HG03575 (cell line): Measurements from ENCODE around the gene ANK3.
A peak's percentile ranks its signal among the peaks of the same experiment; 100 is the strongest.

ENCODE experiments used
- ATAC-seq: cut with Tn5 transposase; IDR thresholded peaks from one replicate; pipeline ENCODE4 v1.9.1; 2021; ENCODE audit not compliant: unreplicated experiment, insufficient number of reproducible peaks, low FRiP score; ENCODE audit errors: extremely low read depth

ANK3 gene

DNA sequence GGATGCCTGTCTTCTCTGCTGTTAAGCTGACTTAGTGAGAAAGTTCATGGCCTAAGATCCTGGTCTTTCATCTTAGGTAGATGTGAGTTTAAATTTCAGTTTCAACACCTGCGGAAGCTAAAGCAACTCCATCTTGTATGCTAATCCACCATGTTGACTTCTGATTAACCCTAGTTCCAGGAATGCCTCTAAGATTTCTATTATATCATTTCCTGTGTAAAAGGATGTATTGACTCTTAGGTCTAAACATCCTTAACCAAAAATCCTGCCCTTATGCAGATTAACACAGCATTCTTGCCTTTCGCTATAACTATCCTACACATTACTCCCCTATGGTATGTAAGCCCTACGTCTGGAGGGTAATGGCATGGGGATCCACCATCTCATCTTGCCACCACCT is 388.9 kb downstream of the ANK3 start:
- no peak for ATAC-seq

DNA sequence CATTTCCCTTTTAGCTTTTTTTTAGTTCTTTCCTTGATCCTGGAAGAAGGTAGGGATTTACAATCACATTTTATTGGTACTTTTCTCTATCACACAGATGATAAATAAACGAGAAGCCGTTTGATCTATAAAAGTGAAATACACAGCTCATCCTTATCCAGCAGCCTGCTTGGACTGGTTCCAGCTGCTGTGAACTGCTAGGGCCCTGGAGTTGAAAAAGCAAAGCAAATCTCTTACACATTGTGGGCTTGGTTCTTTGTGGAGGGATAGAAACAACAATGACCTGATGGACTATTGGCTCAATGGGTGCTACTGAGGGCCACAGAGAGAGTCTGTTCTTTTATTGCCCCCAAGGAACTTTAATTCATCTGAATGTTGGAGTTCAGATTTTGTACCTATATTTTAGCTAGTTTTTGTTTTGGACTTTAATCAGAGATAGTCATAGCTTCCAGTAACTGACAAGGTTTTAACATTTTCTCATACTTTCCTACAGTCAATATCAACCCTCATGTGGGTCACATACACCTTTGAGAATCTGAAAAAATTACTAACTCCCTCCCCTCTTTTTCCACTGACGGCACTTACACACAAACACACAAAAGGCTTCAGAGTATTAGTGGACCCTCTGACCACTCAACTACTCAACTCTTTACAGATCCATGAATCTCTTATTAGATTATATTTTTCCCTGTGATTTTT is 391.7 kb downstream of the ANK3 start:
- ATAC-seq = no peak

DNA sequence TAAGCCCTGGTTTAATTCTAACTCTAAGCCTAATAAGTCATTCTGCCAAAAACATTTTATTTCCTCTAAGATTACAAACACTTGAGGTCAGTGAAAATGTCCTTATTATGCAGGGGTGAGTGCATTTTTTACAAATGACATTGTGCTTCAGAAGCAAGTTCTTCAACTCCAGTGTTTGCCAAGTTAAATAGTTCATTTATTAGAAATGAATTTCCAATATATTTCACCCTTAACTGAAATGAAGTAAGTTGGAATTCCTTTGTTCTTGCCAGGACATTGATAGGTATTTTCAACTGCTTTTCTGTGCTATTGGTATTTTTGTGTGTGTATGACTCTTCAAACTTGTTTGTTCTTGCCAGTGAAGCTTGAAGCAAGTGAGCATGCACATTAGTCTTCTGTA is 393.8 kb downstream of the ANK3 start:
- no peak for ATAC-seq

DNA sequence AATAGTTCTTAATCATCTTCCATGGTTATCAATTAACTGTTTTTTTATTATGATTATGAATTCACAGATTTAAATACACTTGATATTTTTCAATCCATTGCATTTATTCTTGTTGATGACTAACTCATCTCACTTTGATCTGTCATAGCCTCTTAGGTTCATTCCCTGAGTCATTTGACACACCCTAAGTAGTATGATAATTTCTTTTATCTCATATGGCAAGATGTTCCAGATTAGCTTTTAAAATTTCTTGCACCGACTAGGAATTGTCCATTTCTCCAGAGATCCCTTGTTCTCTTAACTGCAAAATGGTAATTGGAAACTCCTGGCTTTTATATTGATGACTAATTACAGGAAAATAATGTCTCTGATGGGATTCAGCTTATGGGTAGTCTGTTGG is 395.7 kb downstream of the ANK3 start:
- ATAC-seq = no peak

DNA sequence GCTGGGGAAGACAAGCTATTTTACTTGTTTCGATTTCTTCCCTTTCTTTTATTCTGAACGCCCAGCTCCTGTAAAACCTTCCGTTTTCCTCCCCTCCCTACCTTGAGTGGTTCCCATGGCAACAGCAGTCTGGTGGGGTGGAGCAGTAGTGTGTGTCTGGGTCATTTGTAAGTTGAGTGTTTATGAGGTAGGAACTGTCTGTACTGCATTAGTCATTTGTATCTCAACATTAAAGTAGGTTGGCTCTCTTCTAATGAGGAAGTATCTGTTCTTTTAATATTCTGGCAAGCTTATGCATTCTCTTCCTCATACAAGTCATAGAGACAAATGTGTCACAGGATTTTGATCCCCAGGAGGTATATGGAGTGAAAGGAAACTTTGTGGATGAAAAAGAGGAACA is 398.0 kb downstream of the ANK3 start:
- ATAC-seq = peak; percentile 71

DNA sequence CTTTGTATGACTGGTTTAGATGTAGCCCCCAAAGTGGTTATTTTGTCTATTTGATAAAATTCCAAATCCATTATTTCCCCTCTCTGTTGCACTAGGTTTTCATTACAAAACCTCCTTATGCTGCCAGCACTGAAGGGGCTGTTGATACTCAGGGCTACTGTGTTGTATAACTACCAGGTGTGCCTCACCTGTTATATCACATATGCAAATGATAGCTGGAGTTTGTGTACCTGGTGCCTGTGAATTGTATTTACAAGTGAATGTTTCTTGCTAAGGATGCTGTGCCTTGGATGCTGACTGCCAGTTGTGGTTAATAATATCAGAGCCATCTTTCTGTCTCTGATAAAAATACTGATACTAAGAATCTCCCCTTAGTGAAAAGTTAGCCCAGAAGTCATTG is 398.6 kb downstream of the ANK3 start:
- ATAC-seq = no peak

DNA sequence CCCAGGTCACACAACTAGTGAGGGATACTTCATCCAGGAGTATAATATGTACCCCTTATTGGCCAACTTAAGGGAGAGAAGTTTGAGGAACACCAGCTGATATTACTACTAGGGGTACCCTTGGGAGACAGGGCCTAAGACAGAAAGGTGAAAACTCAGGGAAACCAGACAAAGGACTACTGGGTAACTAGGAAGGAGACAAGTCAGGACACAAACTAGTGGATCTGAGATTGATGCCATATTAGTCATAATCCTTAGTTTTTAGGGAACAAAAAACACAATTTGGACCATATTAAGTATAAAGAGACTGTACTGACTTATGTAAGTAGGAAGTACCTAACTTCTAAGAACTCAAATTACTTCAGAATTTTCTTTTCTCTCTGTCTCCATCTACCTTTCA is 404.0 kb downstream of the ANK3 start:
- no peak for ATAC-seq

DNA sequence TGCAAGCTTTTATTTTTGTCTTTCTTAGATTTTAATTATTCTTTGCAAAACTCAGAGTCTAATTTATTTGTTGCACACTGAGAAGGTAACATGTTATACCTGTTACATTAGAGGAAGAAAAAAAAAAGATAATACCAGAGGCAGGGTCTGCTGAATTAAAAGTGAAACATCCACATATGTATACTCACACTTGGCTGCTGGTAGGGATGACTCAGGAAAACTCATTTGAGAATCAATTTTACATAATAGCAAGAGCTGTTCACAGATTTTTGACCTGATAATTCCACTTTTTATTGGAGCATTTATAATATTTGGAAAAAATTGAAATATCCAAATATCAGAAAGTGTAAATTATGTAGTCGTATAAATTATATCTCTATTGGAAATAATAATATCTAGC is 405.3 kb downstream of the ANK3 start:
- no peak for ATAC-seq

DNA sequence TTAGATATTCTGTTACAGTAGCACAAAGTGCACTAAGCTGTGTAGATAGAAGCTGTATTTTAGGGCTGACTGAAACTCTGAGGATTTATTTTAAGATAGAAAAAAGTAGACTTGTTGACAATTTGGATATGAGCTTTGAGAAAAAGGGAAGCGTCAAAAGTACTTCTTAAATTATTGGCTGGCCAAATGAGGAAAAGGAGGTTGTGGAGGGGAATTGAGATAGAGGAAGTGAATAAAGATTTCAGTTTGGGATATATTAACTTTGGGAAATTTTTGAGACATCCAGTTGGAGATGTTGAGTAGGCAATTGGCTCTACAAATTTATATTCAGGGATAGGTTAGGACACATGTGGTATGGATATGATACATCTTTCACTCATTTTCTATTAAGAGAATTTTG is 409.3 kb downstream of the ANK3 start:
- no peak for ATAC-seq

DNA sequence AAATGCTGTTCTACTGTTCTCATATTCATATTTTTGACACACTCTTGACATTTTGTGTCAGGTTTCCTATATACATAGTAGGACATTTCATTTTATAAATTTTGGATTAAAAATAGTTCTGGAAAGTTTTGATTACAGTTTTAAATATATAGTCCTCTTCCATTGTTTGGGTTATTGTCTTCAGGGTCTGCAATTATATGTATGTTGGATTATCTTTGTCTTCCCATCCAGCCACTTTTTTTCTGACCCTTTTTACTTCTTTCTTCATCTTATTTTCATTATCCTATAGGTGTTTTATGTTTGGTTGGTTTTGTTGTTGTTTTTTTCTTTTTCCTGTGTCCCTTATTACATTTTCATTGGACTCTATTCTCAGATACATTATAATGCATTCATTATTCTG is 412.2 kb downstream of the ANK3 start:
- no peak for ATAC-seq

DNA sequence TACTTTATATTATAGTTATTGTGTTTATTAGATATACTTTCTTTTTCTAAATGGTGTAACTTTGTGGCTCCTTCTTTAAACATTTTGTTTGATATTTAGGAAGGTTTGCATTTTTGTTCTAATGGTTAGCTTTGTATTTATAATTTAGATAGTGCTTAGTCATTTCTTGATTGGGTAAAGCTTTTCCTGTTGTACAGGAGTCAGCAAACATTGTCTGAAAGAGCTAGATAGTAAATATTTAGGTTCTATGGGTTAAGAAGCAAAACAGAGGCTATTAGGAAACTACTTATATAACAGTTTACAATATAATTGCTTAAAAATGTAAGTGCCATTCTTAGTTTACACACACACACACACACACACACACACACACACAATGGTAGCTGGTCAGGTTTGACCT is 412.8 kb downstream of the ANK3 start:
- ATAC-seq = no peak
